GM12891 (cell line): ENCODE results near the gene TPTE.
"Not testable (repeated sequence)": the region's sequence is repeated elsewhere in the genome, so short reads cannot be mapped to it uniquely, and the experiment has no call there.

ENCODE experiments used
- POLR2A ChIP-seq: IDR thresholded peaks from 2 replicates; pipeline ENCODE4 v1.6.1; 2011; ENCODE audit warnings: low read depth, low read length, control low read depth
- TAF1 ChIP-seq: IDR thresholded peaks from 2 replicates; pipeline ENCODE4 v1.6.1; 2011; ENCODE audit warnings: low read depth, low read length, control low read depth

DNA sequence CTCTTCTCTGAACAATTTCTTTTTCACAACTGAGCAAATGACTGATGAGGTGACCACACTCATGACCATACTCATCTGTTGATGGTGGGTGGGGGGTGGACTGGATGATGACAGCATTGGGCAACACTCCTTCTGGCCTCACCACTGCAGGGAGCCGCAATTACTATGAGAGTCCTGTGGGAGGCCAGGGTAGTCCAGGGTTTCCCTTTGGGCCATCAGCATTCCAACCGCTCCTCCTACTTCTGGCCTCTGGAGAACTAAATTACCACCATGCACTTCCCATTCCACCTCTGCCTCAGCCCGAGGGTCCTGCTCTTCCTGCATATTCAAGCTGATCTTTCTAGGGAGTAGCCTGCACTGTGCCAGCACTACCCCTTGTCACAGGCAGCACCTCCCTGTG is 94.7 kb downstream of the TPTE start:
- TF ChIP-seq TAF1, POLR2A: not testable (repeated sequence)
